IPS-15b (cell line): ENCODE results near the gene TBC1D4.
A peak's percentile ranks its signal among the peaks of the same experiment; 100 is the strongest.

Experiments
- H3K27me3 ChIP-seq: one replicate; pipeline ENCODE4 v1.6.1; 2013; ENCODE audit warnings: low read length; ENCODE audit not compliant: control insufficient read depth, insufficient read depth
- H3K36me3 ChIP-seq: one replicate; pipeline ENCODE4 v1.6.1; 2013; ENCODE audit warnings: low read length; ENCODE audit not compliant: control insufficient read depth, insufficient read depth
- H3K4me1 ChIP-seq: one replicate; pipeline ENCODE4 v1.6.1; 2013; ENCODE audit warnings: mild to moderate bottlenecking, low read length; ENCODE audit not compliant: control insufficient read depth, insufficient read depth
- H3K4me3 ChIP-seq: one replicate; pipeline ENCODE4 v1.5.1; 2013; ENCODE audit warnings: low read depth, low read length
- H3K9ac ChIP-seq: one replicate; pipeline ENCODE4 v1.6.1; 2013; ENCODE audit warnings: low read depth, mild to moderate bottlenecking, low read length
- H3K9me3 ChIP-seq: one replicate; pipeline ENCODE4 v1.6.1; 2013; ENCODE audit warnings: mild to moderate bottlenecking, low read length; ENCODE audit not compliant: control insufficient read depth, insufficient read depth

The TBC1D4 gene

GRCh38 chr13:75481176-75482069, 546 bp downstream of the TBC1D4 start:
- H3K9ac ChIP-seq: peak overlapping the region; percentile 37
- H3K36me3 ChIP-seq: no peaks in the 10 kb centered on the region
- no peaks in the 10 kb centered on the region for H3K4me1 ChIP-seq
- H3K9me3 ChIP-seq: no peaks in the 10 kb centered on the region
- peaks cover 6% of the 10 kb centered on the region for H3K27me3 ChIP-seq
- H3K4me3 ChIP-seq: peak overlapping the region; percentile 70

GRCh38 chr13:75480671-75481175, 1.2 kb downstream of the TBC1D4 start:
- H3K36me3 ChIP-seq: no peaks in the 10 kb centered on the region
- H3K4me1 ChIP-seq: no peaks in the 10 kb centered on the region
- H3K9ac ChIP-seq: no peak overlapping the region
- peak overlapping the region; percentile 70 for H3K4me3 ChIP-seq
- no peaks in the 10 kb centered on the region for H3K9me3 ChIP-seq
- H3K27me3 ChIP-seq: peaks cover 6% of the 10 kb centered on the region

GRCh38 chr13:75479102-75479740, 2.7 kb downstream of the TBC1D4 start:
- Histone ChIP-seq H3K4me3 (no peak overlapping the region), H3K27me3 (peaks cover 6% of the 10 kb centered on the region), H3K9ac (no peak overlapping the region), H3K4me1 (no peaks in the 10 kb centered on the region), H3K9me3 (no peaks in the 10 kb centered on the region), H3K36me3 (no peaks in the 10 kb centered on the region)

GRCh38 chr13:75478659-75479058, 3.3 kb downstream of the TBC1D4 start:
- H3K4me1 ChIP-seq: no peaks in the 10 kb centered on the region
- no peaks in the 10 kb centered on the region for H3K9me3 ChIP-seq
- peaks cover 6% of the 10 kb centered on the region for H3K27me3 ChIP-seq
- H3K36me3 ChIP-seq: no peaks in the 10 kb centered on the region
- H3K4me3 ChIP-seq: no peak overlapping the region
- no peak overlapping the region for H3K9ac ChIP-seq

GRCh38 chr13:75474956-75475355, 7.0 kb downstream of the TBC1D4 start:
- no peaks in the 10 kb centered on the region for H3K9me3 ChIP-seq
- H3K27me3 ChIP-seq: peaks cover 4% of the 10 kb centered on the region
- H3K4me1 ChIP-seq: no peaks in the 10 kb centered on the region
- no peak overlapping the region for H3K9ac ChIP-seq
- no peak overlapping the region for H3K4me3 ChIP-seq
- no peaks in the 10 kb centered on the region for H3K36me3 ChIP-seq

- Histone ChIP-seq H3K27me3 (no peaks in the 10 kb centered on the region), H3K4me1 (peaks cover 4% of the 10 kb centered on the region), H3K9ac (no peak overlapping the region), H3K36me3 (no peaks in the 10 kb centered on the region), H3K9me3 (no peaks in the 10 kb centered on the region), H3K4me3 (no peak overlapping the region)
Observed at GRCh38 chr13:75473468-75473867, 8.5 kb downstream of the TBC1D4 start.

GRCh38 chr13:75470676-75471075, 11.3 kb downstream of the TBC1D4 start:
- peaks cover 4% of the 10 kb centered on the region for H3K4me1 ChIP-seq
- no peak overlapping the region for H3K4me3 ChIP-seq
- no peaks in the 10 kb centered on the region for H3K27me3 ChIP-seq
- no peak overlapping the region for H3K9ac ChIP-seq
- no peaks in the 10 kb centered on the region for H3K9me3 ChIP-seq
- H3K36me3 ChIP-seq: no peaks in the 10 kb centered on the region

- Histone ChIP-seq H3K9me3 (no peaks in the 10 kb centered on the region), H3K36me3 (no peaks in the 10 kb centered on the region), H3K9ac (no peak overlapping the region), H3K4me3 (no peak overlapping the region), H3K27me3 (no peaks in the 10 kb centered on the region), H3K4me1 (peaks cover 4% of the 10 kb centered on the region)
Observed at GRCh38 chr13:75469047-75469446, 12.9 kb downstream of the TBC1D4 start.

DNA sequence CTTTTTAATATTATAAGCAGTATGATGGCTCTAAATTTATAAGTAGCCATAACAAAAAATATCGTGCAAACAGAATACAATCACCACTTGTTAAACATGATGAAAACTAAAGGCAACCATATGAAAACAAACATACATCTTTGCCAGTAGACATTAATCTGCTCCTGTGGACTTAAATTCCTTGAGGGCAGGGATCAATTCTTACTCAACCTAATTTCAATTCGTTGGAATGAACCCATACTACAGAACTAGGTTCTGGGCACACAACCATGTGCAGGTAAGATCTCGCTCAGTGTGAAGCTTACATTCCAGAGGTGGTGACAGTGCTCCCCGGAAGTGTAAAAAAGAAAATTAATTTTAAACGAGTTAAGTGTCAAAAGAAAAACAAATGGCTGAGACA, 13.4 kb downstream of the TBC1D4 start:
- Histone ChIP-seq H3K4me3 (no peak overlapping the region), H3K9ac (no peak overlapping the region), H3K27me3 (no peaks in the 10 kb centered on the region), H3K4me1 (peaks cover 4% of the 10 kb centered on the region), H3K9me3 (no peaks in the 10 kb centered on the region), H3K36me3 (no peaks in the 10 kb centered on the region)

- Histone ChIP-seq H3K4me3 (no peak overlapping the region), H3K9me3 (no peaks in the 10 kb centered on the region), H3K27me3 (no peaks in the 10 kb centered on the region), H3K4me1 (peaks cover 4% of the 10 kb centered on the region), H3K9ac (no peak overlapping the region), H3K36me3 (no peaks in the 10 kb centered on the region)
Observed at GRCh38 chr13:75468098-75468497, 13.9 kb downstream of the TBC1D4 start.

GRCh38 chr13:75467040-75467728, 14.8 kb downstream of the TBC1D4 start:
- Histone ChIP-seq H3K27me3 (no peaks in the 10 kb centered on the region), H3K9ac (no peak overlapping the region), H3K4me3 (no peak overlapping the region), H3K4me1 (peaks cover 4% of the 10 kb centered on the region), H3K9me3 (no peaks in the 10 kb centered on the region), H3K36me3 (no peaks in the 10 kb centered on the region)
